Psoas muscle (tissue), 8 donors: ENCODE results near the gene TBL1XR1. TPM values are rescaled to one million over a fixed set of nuclear protein-coding genes. Genes with fewer than 3 reads are reported as not detected.

ENCODE experiments used
- ATAC-seq, 4 donors: fragments of 200-7000 bp; cut with Tn5 transposase; one replicate each; pipeline ENCODE4 v1.9.1; 2020; ENCODE audit warnings: moderate library complexity in 3 of 4, mild to moderate bottlenecking in 2 of 4
- DNase-seq, 2 donors: peaks; one replicate each; pipeline ENCODE4 v3.0.0-alpha.2; 2020
- H3K27ac ChIP-seq: fragments of 200-600 bp; one replicate; pipeline ENCODE4 v1.8.0; 2022
- H3K27me3 ChIP-seq, 3 donors: fragments of 200-600 bp in 1 of 3; one replicate each; pipeline versions ENCODE4 v1.6.1 to v1.8.0; 2013 to 2022; ENCODE audit warnings: low read length in 2 of 3, mild to moderate bottlenecking in 2 of 3, moderate library complexity in 1 of 3; ENCODE audit not compliant: insufficient read depth in 3 of 3
- H3K36me3 ChIP-seq, 2 donors: fragments of 200-600 bp in 1 of 2; one replicate each; pipeline versions ENCODE4 v1.6.1 to v1.8.0; 2013 to 2022; ENCODE audit warnings: low read depth in 1 of 2, mild to moderate bottlenecking in 1 of 2, moderate library complexity in 1 of 2; ENCODE audit not compliant: insufficient read depth in 1 of 2
- H3K4me1 ChIP-seq: fragments of 200-600 bp; one replicate; pipeline ENCODE4 v1.8.0; 2022
- H3K4me3 ChIP-seq: fragments of 200-600 bp; one replicate; pipeline ENCODE4 v1.8.0; 2022; ENCODE audit warnings: mild to moderate bottlenecking
- H3K9me3 ChIP-seq: fragments of 200-600 bp; one replicate; pipeline ENCODE4 v1.8.0; 2022
- WGBS, 3 donors: extraction: QIAGEN DNeasy Blood & Tissue Kit; methylation state at CpG; one replicate each; pipeline versions ENCODE4 v1.1.6 to v1.1.7; 2013; 5-methylcytosine and 5-hydroxymethylcytosine counted together
- intact Hi-C, 2 donors: fragments of 100-400 bp; cut with DNase I; formaldehyde crosslinking; loops; one replicate each; pipeline versions ENCODE4 v1.11.0 to v1.14.2; 2022
- polyA plus RNA-seq, 3 donors: library from polyadenylated mRNA; stranded (reverse); fragments of 200-250 nt; gene quantifications; one replicate each; pipeline ENCODE4 v1.2.3, GENCODE V29; 2013
- total RNA-seq, 4 donors: library from RNA; stranded (reverse); fragmentation: NEBNext Ultra II Directional in 2 of 4; extraction: Animal tissue kit (Norgen Biotek cat#: 25700) in 2 of 4; gene quantifications; one replicate each; pipeline versions ENCODE4 v1.2.1 to v1.2.4, GENCODE V29; 2021 to 2023
- TF ChIP-seq, protein P1 (sequence below): fragments of 200-600 bp; IDR thresholded peaks from one replicate; pipeline ENCODE4 v1.8.0; 2022; ENCODE audit warnings: antibody characterized with exemption
- donor health status: healthy with polysubstance abuse.
- donor health status: DM: no; HTN: no; CAD: no; lungs with moderate emphysema.
- donor health status: Bipolar disorder and iron deficiency.
- donor health status: healthy.
- donor health status: DM: yes; HTN: yes; CAD: no.
- donor health status: DM: no; HTN: no; CAD: no.
- donor health status: DM: no; HTN: no; CAD: no.
- donor health status: DM: yes; HTN: yes; CAD: no.

Gene TBL1XR1
- total and polyA plus RNA-seq, 7 donors, result 7.3 to 97.4 (median 58.6) TPM

DNA sequence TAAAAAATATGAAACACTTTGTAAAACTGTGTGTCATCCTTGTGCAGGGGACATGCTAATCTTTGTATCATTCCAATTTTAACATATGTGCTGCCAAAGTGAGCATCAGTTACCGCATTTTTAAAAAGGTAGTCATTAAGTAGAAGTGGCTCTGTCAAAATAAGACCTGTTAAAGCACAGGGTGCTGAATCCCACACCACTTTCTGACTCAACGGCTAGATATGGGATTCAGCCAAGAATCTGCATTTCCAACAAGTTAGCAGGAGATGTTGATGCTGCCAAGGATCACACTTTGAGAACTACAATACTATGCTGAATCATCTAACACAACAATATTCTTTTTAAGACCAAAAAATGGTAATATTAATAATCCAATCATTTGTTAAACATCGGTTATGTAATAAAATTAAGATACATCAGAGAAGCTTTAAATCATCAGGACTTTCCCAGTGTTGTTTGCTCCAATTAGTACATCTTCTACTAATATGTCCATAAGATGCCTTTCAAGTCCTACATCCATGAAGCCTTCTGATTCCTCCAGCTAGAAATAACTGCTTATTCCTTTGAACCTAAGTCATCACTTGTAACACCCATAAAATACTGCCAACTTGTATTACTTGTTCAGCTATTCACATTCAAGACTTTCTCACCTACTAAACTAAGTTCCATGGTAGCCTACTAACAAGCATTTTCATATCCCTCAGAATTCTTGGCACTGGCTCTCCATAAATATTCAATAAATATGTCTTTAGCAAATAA lies 71.1 kb downstream of the TBL1XR1 start:
- intact Hi-C loops, result loop anchor here in 1 of 2 donors (10.0 kb wide), 1 partner anchor 59 kb away; no protein-coding TSS in a partner anchor
- Histone ChIP-seq H3K27ac (peak overlapping the region; percentile 23), H3K4me3 (no peak overlapping the region), H3K27me3 (no peaks in the 10 kb centered on the region), H3K36me3 (no peaks in the 10 kb centered on the region), H3K4me1 (peaks cover 64% of the 10 kb centered on the region), H3K9me3 (no peaks in the 10 kb centered on the region)
- TF ChIP-seq, protein P1, sequence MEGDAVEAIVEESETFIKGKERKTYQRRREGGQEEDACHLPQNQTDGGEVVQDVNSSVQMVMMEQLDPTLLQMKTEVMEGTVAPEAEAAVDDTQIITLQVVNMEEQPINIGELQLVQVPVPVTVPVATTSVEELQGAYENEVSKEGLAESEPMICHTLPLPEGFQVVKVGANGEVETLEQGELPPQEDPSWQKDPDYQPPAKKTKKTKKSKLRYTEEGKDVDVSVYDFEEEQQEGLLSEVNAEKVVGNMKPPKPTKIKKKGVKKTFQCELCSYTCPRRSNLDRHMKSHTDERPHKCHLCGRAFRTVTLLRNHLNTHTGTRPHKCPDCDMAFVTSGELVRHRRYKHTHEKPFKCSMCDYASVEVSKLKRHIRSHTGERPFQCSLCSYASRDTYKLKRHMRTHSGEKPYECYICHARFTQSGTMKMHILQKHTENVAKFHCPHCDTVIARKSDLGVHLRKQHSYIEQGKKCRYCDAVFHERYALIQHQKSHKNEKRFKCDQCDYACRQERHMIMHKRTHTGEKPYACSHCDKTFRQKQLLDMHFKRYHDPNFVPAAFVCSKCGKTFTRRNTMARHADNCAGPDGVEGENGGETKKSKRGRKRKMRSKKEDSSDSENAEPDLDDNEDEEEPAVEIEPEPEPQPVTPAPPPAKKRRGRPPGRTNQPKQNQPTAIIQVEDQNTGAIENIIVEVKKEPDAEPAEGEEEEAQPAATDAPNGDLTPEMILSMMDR, result no peak
- 57 to 63% (median 57%) methylated on average over 3 of the region's 3 CpGs for WGBS, 3 donors
- DNase-seq, result no peak
- peak; percentile 64 to 81 (median 70) for ATAC-seq

DNA sequence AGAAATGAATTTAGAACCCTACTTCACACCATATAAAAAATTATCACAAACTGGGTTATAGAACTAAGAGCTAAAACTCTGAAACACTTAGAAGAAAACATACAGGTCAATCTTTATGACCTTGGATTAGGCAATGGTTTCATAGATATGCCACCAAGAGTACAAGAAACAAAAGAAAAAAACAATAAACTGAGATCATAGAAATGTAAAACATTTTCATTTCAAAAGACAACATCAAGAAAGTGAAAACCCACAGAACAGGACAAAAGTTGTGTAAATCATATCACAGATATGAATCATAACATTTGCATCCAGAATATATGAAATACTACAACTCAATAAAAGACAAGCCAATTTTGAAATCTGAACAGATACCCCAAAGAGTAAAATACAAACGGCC lies 72.4 kb downstream of the TBL1XR1 start:
- peaks cover 54% of the 10 kb centered on the region for H3K4me1 ChIP-seq
- no peak overlapping the region for H3K4me3 ChIP-seq
- TF ChIP-seq, protein P1, result no peak
- DNase-seq, result no peak
- no peaks in the 10 kb centered on the region for H3K27me3 ChIP-seq
- intact Hi-C loops, result loop anchor here (5.0 to 10.0 kb wide), 2 partner anchors 60 to 67 kb away; no protein-coding TSS in a partner anchor
- H3K27ac ChIP-seq, result no peak overlapping the region
- ATAC-seq, result no peak
- H3K36me3 ChIP-seq, result no peaks in the 10 kb centered on the region
- 83 to 87% (median 86%) methylated on average over 1 of the region's 1 CpG for WGBS, 3 donors
- H3K9me3 ChIP-seq, result no peaks in the 10 kb centered on the region

DNA sequence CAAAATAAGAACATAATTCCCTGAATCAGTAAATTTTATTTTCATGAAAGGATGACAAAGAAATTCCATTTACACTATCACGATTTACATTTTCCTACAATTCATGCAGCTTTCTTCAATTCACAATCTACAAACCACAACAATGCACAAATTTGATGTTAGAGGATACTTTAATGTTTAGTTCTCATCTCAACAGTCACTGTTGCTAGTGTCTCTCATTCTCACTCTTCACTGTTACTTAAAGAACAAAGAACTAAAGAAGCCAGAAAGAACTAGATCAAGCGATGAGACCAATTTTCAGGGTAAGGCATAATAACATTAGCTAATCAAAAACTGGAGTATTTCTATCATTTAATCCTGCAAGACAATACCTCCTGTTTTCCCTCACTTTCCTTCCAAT lies 73.5 kb downstream of the TBL1XR1 start:
- H3K27ac ChIP-seq, result no peak overlapping the region
- no peak for ATAC-seq

DNA sequence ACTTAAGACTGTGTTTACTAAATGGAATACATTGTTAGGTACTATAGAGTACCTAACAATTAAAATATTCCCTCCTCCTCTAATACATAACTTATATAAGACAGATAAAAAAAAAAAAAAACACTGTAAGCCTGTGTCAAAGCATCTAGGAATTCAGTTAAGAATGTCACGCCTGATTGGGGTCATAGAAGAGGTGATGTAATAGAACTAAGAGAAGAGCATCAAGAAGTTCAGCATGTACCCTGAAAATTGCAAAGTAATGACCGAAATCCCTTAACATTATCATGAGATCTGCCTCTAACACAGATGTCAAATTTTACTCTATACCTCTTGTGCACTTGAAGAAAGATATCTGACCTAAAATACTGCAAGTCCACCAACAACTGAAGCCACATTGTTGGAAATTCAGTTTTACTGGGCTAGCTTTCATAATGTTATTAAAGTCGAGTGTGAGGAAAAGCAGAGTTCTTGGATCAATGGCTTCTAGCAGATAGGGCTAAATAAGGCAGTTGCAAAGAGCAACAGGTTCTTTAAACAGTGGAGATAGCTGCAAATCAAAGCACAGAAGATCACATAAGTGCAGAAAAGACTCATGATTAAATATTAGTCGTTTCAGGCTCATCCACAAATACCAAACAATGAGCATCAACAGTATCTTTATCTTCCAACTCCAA lies 75.0 kb downstream of the TBL1XR1 start:
- H3K4me1 ChIP-seq, result peaks cover 62% of the 10 kb centered on the region
- no peaks in the 10 kb centered on the region for H3K27me3 ChIP-seq
- H3K4me3 ChIP-seq, result no peak overlapping the region
- no peak overlapping the region for H3K27ac ChIP-seq
- TF ChIP-seq, protein P1, result no peak
- no peak for DNase-seq
- no peaks in the 10 kb centered on the region for H3K36me3 ChIP-seq
- WGBS, 3 donors, result 73 to 89% (median 82%) methylated on average over 4 of the region's 4 CpGs
- intact Hi-C loops, result loop anchor here (5.0 to 10.0 kb wide), 2 partner anchors 62 to 70 kb away; no protein-coding TSS in a partner anchor
- ATAC-seq, result no peak
- no peaks in the 10 kb centered on the region for H3K9me3 ChIP-seq

More for the DNA sequence above, 73.5 kb downstream of the TBL1XR1 start:
- TF ChIP-seq, protein P1, result no peak
- 88 to 92% (median 91%) methylated on average over 2 of the region's 2 CpGs for WGBS, 3 donors
- no peak overlapping the region for H3K4me3 ChIP-seq
- no peaks in the 10 kb centered on the region for H3K9me3 ChIP-seq
- H3K4me1 ChIP-seq, result peaks cover 46% of the 10 kb centered on the region
- no peak for DNase-seq
- no peaks in the 10 kb centered on the region for H3K36me3 ChIP-seq
- intact Hi-C loops, result loop anchor here (5.0 to 10.0 kb wide), 2 partner anchors 61 to 68 kb away; no protein-coding TSS in a partner anchor
- no peaks in the 10 kb centered on the region for H3K27me3 ChIP-seq
